GM13977 (cell line): ENCODE data around the gene AGAP1.

Source experiments
- DNase-seq: peaks from one replicate; pipeline ENCODE4 v3.0.0; 2012; ENCODE audit warnings: low spot score
- in situ Hi-C: fragments of 300-500 bp; cut with MboI; formaldehyde crosslinking; loops from one replicate; pipeline ENCODE4 v1.12.0; 2022; ENCODE audit warnings: low sequenced_read_pairs, low pct_unique_long_range_greater_than_20kb, mixed read lengths, inconsistent platforms; ENCODE audit not compliant: unreplicated experiment
- TF ChIP-seq, protein P1 (sequence below): IDR thresholded peaks from 2 replicates; pipeline ENCODE4 v1.5.1; 2012; ENCODE audit warnings: mild to moderate bottlenecking, control low read depth; ENCODE audit not compliant: insufficient read depth; ENCODE audit errors: extremely low read depth, missing control alignments

The AGAP1 gene

DNA sequence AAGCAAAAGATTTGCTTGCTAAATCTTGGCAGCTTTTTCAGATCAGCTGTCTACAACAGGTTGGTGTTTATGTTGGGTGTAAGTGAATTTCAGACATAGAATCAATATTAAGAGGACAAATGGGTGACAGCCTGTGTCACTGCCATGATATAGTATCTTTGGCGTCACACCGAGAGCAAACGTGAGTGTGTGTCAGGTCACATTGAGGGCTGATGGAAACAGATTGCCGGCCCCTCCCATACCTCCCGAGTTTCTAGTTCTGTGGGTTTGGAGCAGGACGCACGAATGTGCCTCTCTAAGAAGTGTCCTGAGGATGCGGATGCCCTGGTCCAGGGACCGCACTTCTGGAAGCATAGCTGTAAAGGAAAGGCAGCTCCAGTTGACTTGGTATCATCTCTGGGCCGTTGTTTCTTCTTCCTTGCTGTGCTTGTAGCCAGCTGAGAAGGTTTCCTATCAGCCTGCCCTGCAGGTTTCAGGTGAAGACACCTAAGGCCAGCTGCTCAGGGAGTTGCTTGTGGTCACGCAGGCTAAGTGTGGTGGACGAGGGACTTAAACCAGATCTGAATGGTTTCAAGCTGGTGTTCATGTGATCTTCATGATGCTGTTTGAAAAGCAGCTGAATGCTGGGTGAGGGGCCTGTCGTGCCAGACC is 6.4 kb downstream of the AGAP1 start:
- in situ Hi-C loops: no loop called here
- TF ChIP-seq, protein P1, sequence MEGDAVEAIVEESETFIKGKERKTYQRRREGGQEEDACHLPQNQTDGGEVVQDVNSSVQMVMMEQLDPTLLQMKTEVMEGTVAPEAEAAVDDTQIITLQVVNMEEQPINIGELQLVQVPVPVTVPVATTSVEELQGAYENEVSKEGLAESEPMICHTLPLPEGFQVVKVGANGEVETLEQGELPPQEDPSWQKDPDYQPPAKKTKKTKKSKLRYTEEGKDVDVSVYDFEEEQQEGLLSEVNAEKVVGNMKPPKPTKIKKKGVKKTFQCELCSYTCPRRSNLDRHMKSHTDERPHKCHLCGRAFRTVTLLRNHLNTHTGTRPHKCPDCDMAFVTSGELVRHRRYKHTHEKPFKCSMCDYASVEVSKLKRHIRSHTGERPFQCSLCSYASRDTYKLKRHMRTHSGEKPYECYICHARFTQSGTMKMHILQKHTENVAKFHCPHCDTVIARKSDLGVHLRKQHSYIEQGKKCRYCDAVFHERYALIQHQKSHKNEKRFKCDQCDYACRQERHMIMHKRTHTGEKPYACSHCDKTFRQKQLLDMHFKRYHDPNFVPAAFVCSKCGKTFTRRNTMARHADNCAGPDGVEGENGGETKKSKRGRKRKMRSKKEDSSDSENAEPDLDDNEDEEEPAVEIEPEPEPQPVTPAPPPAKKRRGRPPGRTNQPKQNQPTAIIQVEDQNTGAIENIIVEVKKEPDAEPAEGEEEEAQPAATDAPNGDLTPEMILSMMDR: no peak
- DNase-seq: no peak

DNA sequence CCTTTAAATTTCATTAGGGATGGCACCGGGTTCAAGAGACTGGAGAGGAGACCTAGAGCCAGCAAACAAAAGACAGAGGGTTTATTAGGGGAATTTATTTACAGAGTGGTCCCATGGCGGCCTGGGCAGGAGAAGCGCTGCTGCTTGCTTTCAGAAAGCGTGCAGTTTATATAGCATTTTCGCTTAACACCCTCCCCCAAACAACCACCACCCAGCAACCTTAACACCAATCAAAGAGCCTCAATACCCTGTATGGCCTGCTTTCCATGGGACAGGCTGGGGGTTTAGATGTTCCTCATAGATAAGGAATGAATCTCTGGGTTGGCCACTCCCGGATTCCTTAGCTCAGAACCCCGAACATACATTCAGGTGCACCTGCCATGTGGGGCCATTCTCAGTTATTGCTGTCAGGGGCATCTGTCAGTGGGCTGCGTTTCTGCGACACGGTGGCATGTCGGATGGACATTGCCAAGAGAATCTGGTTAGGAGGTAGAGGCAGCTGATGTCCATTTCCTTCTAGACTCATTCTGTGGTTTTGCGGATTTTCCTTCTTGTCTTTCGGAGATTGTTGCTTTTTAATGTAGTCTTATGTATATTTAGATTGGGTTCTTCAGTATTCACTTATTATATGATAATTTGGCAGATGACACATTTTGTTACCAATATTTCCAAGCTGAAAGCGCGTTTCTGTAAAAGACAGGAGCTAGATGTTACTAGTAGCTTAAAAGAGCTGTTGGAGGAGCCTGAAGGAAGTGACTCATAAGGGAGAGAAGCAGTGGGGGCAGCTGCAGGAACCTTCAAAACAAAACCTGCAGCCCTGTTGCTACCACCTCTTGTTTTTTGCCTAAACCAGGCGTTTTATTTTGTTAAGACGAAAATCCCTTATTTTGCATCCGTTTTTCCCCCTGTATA is 7.2 kb downstream of the AGAP1 start:
- no peak for DNase-seq
- TF ChIP-seq, protein P1: no peak
- in situ Hi-C loops: no loop called here

DNA sequence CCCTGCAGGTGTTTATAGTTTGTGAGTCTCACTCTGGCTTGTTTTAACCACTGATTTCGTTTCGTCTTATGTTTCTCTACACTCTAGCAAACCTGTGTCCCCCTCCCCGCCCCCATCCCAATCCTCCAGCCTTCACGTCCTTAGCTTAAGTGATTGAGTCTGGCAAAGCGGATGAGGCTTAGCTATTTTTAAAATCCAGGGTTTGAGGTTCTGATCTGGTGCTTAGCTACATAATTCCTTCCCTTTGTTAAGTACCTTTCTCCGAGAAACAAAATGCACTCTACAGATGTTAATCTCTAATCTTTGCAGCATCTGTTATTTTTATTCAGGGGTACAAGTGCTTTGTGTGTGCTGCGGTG is 7.8 kb downstream of the AGAP1 start:
- TF ChIP-seq, protein P1: no peak
- in situ Hi-C loops: no loop called here
- DNase-seq: no peak

DNA sequence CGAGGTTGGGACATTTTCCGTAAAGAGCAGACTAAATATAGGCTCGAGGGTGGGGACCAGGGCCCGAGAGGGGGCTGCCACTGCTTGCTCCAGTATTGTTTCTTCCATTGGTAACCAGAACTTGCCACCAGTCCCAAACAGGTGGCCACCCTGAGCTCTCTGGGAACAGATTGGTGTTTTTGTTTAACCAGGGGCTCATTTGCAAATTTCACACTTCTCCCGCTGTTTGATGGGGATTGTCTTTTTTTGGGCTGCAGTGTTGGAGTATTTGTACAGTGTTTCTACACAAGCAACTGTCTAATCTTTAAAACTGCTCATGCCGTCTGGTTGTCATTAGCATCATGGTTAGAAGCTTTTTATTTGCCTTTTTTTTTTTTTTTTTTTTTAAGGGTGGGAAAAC is 8.5 kb downstream of the AGAP1 start:
- DNase-seq: no peak
- TF ChIP-seq, protein P1: no peak
- in situ Hi-C loops: no loop called here

DNA sequence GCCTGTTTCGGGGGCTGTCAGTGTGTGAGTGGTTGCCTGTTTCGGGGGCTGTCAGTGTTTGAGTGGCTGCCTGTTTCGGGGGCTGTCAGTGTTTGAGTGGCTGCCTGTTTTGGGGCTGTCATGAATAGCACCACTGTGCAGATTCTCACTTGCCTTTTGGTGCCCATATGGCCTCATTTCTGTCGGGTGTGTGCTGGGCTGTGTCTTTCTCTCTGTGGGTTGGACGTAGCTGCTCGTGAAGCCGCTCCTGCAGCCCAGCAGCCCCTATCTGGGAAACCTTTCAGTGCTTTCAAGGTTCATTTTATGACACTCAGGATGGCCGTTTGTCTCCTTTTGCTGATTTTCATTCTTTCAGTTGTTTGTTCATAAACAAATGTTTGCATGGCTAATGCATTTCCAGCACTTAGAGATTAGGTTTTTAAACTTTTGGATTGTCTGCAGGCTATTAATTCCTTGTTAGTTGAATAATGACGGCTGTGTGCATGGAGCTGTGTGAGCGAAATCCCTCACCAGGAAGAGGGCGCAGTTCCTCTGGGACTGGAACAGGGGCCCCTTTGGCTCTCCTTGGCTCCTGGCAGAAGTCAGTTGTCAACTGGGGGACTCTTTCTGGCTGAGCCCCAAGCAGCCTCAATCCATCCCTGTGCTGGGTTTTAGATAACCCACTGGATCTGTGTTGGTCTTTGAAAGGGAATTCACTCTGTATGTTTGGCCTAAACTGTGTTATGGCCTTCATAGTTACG is 10.8 kb downstream of the AGAP1 start:
- TF ChIP-seq, protein P1: no peak
- in situ Hi-C loops: no loop called here
- DNase-seq: no peak

DNA sequence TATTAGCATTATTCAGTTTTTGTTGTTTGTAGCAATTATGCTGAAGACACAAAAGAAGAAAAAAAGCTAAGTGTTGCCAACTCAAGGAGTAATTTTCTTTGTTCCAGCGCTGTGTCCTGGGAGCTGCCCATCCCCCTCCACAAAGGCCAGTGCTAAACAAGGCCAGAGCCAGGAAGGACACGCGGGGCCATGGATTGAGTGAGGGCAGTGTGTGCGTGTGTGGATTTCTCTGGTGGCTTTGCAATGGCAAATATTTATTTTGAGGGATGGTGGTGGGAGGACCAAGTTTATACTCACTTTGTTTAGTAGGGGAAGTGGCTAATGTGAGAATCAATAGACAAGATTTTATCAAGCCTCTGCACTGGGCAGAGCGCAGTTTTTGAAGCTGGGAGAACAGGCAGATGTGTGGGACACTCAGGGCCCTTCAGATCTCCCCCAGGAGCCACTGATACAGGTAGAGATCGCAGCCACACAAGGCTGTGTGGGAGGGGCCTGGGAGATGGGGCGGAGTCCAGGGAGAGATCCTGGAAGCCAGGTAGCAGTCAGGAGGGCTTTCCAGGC is 11.4 kb downstream of the AGAP1 start:
- DNase-seq: no peak
- TF ChIP-seq, protein P1: no peak
- in situ Hi-C loops: no loop called here
